Neural progenitor cell (in vitro differentiated cells): ENCODE results near the gene C2orf72. TPM values are rescaled to one million over a fixed set of nuclear protein-coding genes. Genes with fewer than 3 reads are reported as not detected.

ENCODE experiments used
- DNase-seq: peaks from one replicate; pipeline ENCODE4 v3.0.0-alpha.2; 2016; ENCODE audit warnings: low spot score
- H2AFZ ChIP-seq: fragments of 200-600 bp; sonication (generic); replicated peaks from 2 replicates; pipeline ENCODE4 v1.6.1; 2016; ENCODE audit warnings: antibody characterized with exemption
- H3F3A ChIP-seq: fragments of 200-600 bp; sonication (generic); 2 replicates; pipeline ENCODE4 v1.6.1; 2016; ENCODE audit warnings: antibody characterized with exemption, low read depth
- H3K27ac ChIP-seq: fragments of 200-600 bp; sonication (generic); 2 replicates; pipeline ENCODE4 v1.5.1; 2016; ENCODE audit warnings: mild to moderate bottlenecking
- H3K27me3 ChIP-seq: fragments of 200-600 bp; sonication (generic); 2 replicates; pipeline ENCODE4 v1.6.1; 2016; ENCODE audit warnings: mild to moderate bottlenecking, moderate library complexity
- H3K36me3 ChIP-seq: fragments of 200-600 bp; sonication (generic); 2 replicates; pipeline ENCODE4 v1.5.1; 2016
- H3K4me1 ChIP-seq: fragments of 200-600 bp; sonication (generic); 2 replicates; pipeline ENCODE4 v1.6.1; 2016; ENCODE audit warnings: mixed run types
- H3K4me2 ChIP-seq: fragments of 200-600 bp; sonication (generic); 2 replicates; pipeline ENCODE4 v1.6.1; 2016
- H3K4me3 ChIP-seq: fragments of 200-600 bp; sonication (generic); 2 replicates; pipeline ENCODE4 v1.5.1; 2016
- H3K79me2 ChIP-seq: fragments of 200-600 bp; sonication (generic); 2 replicates; pipeline ENCODE4 v1.6.1; 2016; ENCODE audit warnings: low read depth
- H3K9ac ChIP-seq: fragments of 200-600 bp; sonication (generic); 2 replicates; pipeline ENCODE4 v1.6.1; 2016
- H3K9me3 ChIP-seq: fragments of 200-600 bp; sonication (generic); 2 replicates; pipeline ENCODE4 v1.5.1; 2016; ENCODE audit warnings: low read depth
- H4K20me1 ChIP-seq: fragments of 200-600 bp; sonication (generic); 2 replicates; pipeline ENCODE4 v1.6.1; 2016; ENCODE audit warnings: low read depth
- H3K27ac Mint-ChIP-seq: 3 replicates; pipeline ENCODE4 v1.8.0; 2021; ENCODE audit warnings: mixed read lengths
- H3K27me3 Mint-ChIP-seq: 2 replicates; pipeline ENCODE4 v1.8.0; 2022; ENCODE audit warnings: low read depth, mild to moderate bottlenecking, inconsistent platforms, moderate library complexity, mixed read lengths; ENCODE audit not compliant: insufficient read depth
- H3K36me3 Mint-ChIP-seq: 3 replicates; pipeline ENCODE4 v1.8.0; 2021; ENCODE audit warnings: mixed read lengths
- H3K4me1 Mint-ChIP-seq: 3 replicates; pipeline ENCODE4 v1.8.0; 2021; ENCODE audit warnings: mixed read lengths
- H3K4me3 Mint-ChIP-seq: 3 replicates; pipeline ENCODE4 v1.8.0; 2021; ENCODE audit warnings: mild to moderate bottlenecking, moderate library complexity, mixed read lengths
- H3K9me3 Mint-ChIP-seq: 3 replicates; pipeline ENCODE4 v1.8.0; 2020; ENCODE audit warnings: mixed read lengths
- EZH2 ChIP-seq: fragments of 200-600 bp; sonication (generic); IDR thresholded peaks from 2 replicates; pipeline ENCODE4 v1.6.1; 2017; ENCODE audit warnings: antibody characterized with exemption, mild to moderate bottlenecking, moderate library complexity
- EZH2phosphoT487 ChIP-seq: fragments of 200-600 bp; sonication (generic); IDR thresholded peaks from 2 replicates; pipeline ENCODE4 v1.6.1; 2017; ENCODE audit warnings: antibody characterized with exemption
- total RNA-seq: library from RNA; depleted of rRNA; stranded (reverse); fragments of >200 nt; gene quantifications from 2 replicates; pipeline ENCODE4 v1.2.3, GENCODE V29; 2015; ENCODE audit warnings: low replicate concordance
- TF ChIP-seq, protein P1 (sequence below): fragments of 200-600 bp; sonication (generic); IDR thresholded peaks from 2 replicates; pipeline ENCODE4 v1.5.1; 2017; ENCODE audit warnings: antibody characterized with exemption, mild to moderate bottlenecking

C2orf72 gene
- total RNA-seq, 1 donor from 2014 or later, result 2.4 TPM

DNA sequence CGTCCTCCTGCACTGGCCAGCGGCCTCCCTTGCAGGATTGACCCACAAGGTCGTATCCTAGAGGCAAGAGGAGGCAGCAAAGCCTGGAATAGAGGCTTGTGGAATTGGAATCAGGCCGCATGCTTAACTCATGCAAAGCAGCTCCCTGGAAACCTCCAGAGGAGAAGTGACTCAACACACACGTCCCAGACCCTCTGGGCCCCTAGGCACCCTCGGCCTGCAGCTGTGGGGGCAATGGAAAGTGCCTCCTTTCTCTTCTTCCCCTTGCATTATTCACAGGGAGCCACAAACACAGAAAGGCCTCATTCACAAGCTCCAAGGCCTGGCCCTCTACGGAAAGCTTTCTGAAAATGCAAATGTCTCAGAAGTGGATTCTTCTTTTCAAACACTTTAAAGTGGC is 21.8 kb upstream of the C2orf72 start:
- Histone ChIP-seq H3K4me3 (no peak overlapping the region), H3K9ac (no peak overlapping the region), H3K27ac (no peak overlapping the region), H3K4me2 (no peak overlapping the region), H3K4me1 (no peaks in the 10 kb centered on the region), H2AFZ (peak overlapping the region; percentile 50), H3K27me3 (no peaks in the 10 kb centered on the region), H3K36me3 (no peaks in the 10 kb centered on the region), H3F3A (no peaks in the 10 kb centered on the region), H3K9me3 (no peaks in the 10 kb centered on the region), H4K20me1 (no peaks in the 10 kb centered on the region), H3K79me2 (no peaks in the 10 kb centered on the region)
- H3K4me3 Mint-ChIP-seq, result no peak overlapping the region
- peaks cover 5% of the 10 kb centered on the region for H3K27me3 Mint-ChIP-seq
- TF ChIP-seq, protein P1, sequence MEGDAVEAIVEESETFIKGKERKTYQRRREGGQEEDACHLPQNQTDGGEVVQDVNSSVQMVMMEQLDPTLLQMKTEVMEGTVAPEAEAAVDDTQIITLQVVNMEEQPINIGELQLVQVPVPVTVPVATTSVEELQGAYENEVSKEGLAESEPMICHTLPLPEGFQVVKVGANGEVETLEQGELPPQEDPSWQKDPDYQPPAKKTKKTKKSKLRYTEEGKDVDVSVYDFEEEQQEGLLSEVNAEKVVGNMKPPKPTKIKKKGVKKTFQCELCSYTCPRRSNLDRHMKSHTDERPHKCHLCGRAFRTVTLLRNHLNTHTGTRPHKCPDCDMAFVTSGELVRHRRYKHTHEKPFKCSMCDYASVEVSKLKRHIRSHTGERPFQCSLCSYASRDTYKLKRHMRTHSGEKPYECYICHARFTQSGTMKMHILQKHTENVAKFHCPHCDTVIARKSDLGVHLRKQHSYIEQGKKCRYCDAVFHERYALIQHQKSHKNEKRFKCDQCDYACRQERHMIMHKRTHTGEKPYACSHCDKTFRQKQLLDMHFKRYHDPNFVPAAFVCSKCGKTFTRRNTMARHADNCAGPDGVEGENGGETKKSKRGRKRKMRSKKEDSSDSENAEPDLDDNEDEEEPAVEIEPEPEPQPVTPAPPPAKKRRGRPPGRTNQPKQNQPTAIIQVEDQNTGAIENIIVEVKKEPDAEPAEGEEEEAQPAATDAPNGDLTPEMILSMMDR, result no peak
- no peak for TF ChIP-seq EZH2
- TF ChIP-seq EZH2phosphoT487, result no peak
- no peak overlapping the region for H3K27ac Mint-ChIP-seq
- no peaks in the 10 kb centered on the region for H3K36me3 Mint-ChIP-seq
- no peak for DNase-seq
- H3K9me3 Mint-ChIP-seq, result peaks cover 5% of the 10 kb centered on the region
- peaks cover 19% of the 10 kb centered on the region for H3K4me1 Mint-ChIP-seq

DNA sequence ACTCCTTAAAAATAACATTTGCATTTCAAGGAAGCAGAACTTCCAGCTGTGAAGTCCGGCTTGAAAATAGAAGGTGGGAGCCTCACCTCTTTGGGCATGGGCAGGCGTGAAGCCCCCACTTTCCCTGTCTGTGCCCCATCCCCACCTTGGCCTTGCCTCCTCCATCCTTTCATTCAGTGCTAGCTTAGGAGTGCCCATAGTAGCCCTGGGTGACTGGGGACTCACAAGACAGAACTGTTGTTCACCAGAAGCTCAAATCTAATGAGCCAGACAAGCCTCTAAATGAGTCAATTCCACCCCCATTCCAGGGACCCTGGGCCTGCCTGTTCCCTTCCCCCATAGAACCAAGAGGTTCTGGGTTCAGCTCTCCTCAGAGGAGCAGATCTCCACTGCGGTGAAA is 21.4 kb upstream of the C2orf72 start:
- Histone ChIP-seq H3K9me3 (no peaks in the 10 kb centered on the region), H3K4me3 (no peak overlapping the region), H3K4me1 (no peaks in the 10 kb centered on the region), H3K4me2 (no peak overlapping the region), H4K20me1 (no peaks in the 10 kb centered on the region), H3K27ac (no peak overlapping the region), H3F3A (no peaks in the 10 kb centered on the region), H3K79me2 (no peaks in the 10 kb centered on the region), H3K9ac (no peak overlapping the region), H3K36me3 (no peaks in the 10 kb centered on the region), H3K27me3 (no peaks in the 10 kb centered on the region), H2AFZ (no peak overlapping the region)
- TF ChIP-seq EZH2 (no peak), EZH2phosphoT487 (no peak)
- TF ChIP-seq, protein P1, result no peak
- H3K27me3 Mint-ChIP-seq, result peaks cover 5% of the 10 kb centered on the region
- peaks cover 18% of the 10 kb centered on the region for H3K4me1 Mint-ChIP-seq
- H3K36me3 Mint-ChIP-seq, result no peaks in the 10 kb centered on the region
- peaks cover 5% of the 10 kb centered on the region for H3K9me3 Mint-ChIP-seq
- no peak for DNase-seq
- no peak overlapping the region for H3K27ac Mint-ChIP-seq
- no peak overlapping the region for H3K4me3 Mint-ChIP-seq

DNA sequence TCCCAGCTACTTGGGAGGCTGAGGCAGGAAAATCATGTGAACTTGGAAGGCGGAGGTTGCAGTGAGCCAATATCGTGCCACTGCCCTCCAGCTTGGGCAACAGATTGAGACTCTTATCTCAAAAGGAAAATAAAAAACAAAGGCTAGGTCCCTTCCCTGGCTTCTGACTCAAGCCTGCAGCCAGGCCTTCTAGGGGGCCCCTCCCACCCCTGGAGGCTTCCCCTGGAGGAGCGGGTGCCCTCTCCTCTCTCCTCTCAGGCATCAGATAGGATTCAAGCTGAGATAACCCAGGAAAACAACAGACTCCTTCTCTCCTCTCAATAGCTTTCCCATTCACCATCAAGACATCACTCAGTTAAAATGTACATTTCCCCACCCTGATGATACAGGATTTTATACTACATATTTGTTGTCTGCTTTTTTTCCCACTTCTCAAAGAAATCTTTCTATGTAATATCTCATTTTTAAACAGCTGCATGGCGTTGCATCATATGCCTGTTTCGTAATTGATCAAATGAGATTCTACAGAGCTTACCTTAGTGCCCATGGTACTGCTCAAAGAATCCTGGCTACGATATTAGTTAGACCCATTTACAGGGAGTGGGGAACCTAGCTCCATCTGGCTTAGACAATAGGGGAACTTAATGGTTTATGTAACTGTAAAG is 20.6 kb upstream of the C2orf72 start:
- no peak overlapping the region for H3K27ac Mint-ChIP-seq
- no peak overlapping the region for H3K4me2 ChIP-seq
- no peaks in the 10 kb centered on the region for H3K4me1 ChIP-seq
- H3K9ac ChIP-seq, result no peak overlapping the region
- no peaks in the 10 kb centered on the region for H3K27me3 ChIP-seq
- H3K27ac ChIP-seq, result no peak overlapping the region
- H3K4me1 Mint-ChIP-seq, result peaks cover 18% of the 10 kb centered on the region
- H3K4me3 Mint-ChIP-seq, result peak overlapping the region; percentile 31
- no peak for TF ChIP-seq EZH2phosphoT487
- TF ChIP-seq, protein P1, result no peak
- no peak for TF ChIP-seq EZH2
- H2AFZ ChIP-seq, result no peak overlapping the region
- H3F3A ChIP-seq, result no peaks in the 10 kb centered on the region
- H4K20me1 ChIP-seq, result no peaks in the 10 kb centered on the region
- H3K9me3 Mint-ChIP-seq, result peaks cover 5% of the 10 kb centered on the region
- peaks cover 12% of the 10 kb centered on the region for H3K27me3 Mint-ChIP-seq
- no peaks in the 10 kb centered on the region for H3K9me3 ChIP-seq
- H3K79me2 ChIP-seq, result no peaks in the 10 kb centered on the region
- H3K36me3 ChIP-seq, result no peaks in the 10 kb centered on the region
- DNase-seq, result no peak
- no peak overlapping the region for H3K4me3 ChIP-seq
- no peaks in the 10 kb centered on the region for H3K36me3 Mint-ChIP-seq
